ENCODE results near the gene HAUS5.

DNA sequence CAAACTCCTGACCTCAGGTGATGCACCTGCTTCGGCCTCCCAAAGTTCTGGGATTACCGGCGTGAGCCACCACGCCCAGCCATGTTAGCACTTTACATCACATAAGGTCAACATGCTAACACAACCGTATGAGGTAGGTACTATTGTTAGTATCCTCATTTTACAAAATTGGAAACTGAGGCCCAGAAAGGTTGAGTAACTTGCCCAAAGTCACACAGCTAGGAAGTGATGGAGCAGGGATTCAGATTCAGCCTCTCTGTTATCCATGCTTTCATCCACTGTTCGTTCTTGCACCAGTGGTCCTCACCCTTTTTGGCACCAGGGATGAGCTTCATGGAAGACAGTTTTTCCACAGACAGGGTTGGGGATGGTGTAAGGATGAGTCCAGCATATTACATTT lies 44.2 kb downstream of the HAUS5 start:
- TF ChIP-seq, protein P1, sequence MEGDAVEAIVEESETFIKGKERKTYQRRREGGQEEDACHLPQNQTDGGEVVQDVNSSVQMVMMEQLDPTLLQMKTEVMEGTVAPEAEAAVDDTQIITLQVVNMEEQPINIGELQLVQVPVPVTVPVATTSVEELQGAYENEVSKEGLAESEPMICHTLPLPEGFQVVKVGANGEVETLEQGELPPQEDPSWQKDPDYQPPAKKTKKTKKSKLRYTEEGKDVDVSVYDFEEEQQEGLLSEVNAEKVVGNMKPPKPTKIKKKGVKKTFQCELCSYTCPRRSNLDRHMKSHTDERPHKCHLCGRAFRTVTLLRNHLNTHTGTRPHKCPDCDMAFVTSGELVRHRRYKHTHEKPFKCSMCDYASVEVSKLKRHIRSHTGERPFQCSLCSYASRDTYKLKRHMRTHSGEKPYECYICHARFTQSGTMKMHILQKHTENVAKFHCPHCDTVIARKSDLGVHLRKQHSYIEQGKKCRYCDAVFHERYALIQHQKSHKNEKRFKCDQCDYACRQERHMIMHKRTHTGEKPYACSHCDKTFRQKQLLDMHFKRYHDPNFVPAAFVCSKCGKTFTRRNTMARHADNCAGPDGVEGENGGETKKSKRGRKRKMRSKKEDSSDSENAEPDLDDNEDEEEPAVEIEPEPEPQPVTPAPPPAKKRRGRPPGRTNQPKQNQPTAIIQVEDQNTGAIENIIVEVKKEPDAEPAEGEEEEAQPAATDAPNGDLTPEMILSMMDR (optimal IDR thresholded peaks at IDR 0.05 in 1 of 3, IDR thresholded peaks at IDR 0.05 in 1 of 3, conservative IDR thresholded peaks at IDR 0.05 in 1 of 3; ENCODE audit: extremely low read depth in 1 of 3, insufficient read depth in 2 of 3, low read length in 3 of 3) = no peak
- no peak for TF ChIP-seq EZH2 (IDR thresholded peaks at IDR 0.05; ENCODE audit: low read length)

All from keratinocyte (primary cell).